Heart right ventricle (tissue), 16 donors: ENCODE data around the gene LIMK2. TPM values are rescaled to one million over a fixed set of nuclear protein-coding genes. Genes with fewer than 3 reads are reported as not detected.

Experiments used
- ATAC-seq, 8 donors: fragments of 200-7000 bp; cut with Tn5 transposase; one replicate each; pipeline ENCODE4 v1.9.1; 2020; ENCODE audit warnings: mild to moderate bottlenecking in 8 of 8, moderate library complexity in 8 of 8, moderate number of reproducible peaks in 1 of 8
- DNase-seq, 2 donors: peaks; one replicate each; pipeline ENCODE4 v3.0.0-alpha.2; 2020
- H3K27ac ChIP-seq, 10 donors: fragments of 200-600 bp; sonication (generic) in 2 of 10; one replicate each; pipeline versions ENCODE4 v1.5.0 to v1.8.0; 2020 to 2022; ENCODE audit warnings: mild to moderate bottlenecking in 3 of 10
- H3K27me3 ChIP-seq, 7 donors: fragments of 200-600 bp; one replicate each; pipeline ENCODE4 v1.8.0; 2021 to 2022; ENCODE audit warnings: mild to moderate bottlenecking in 2 of 7
- H3K36me3 ChIP-seq, 9 donors: fragments of 200-600 bp; sonication (generic) in 1 of 9; one replicate each; pipeline versions ENCODE4 v1.5.0 to v1.8.0; 2020 to 2022; ENCODE audit warnings: mild to moderate bottlenecking in 2 of 9
- H3K4me1 ChIP-seq, 9 donors: fragments of 200-600 bp; sonication (generic) in 1 of 9; one replicate each; pipeline versions ENCODE4 v1.5.0 to v1.8.0; 2020 to 2022; ENCODE audit warnings: mild to moderate bottlenecking in 4 of 9
- H3K4me3 ChIP-seq, 10 donors: fragments of 200-600 bp; sonication (generic) in 2 of 10; one replicate each; pipeline versions ENCODE4 v1.5.0 to v1.8.0; 2020 to 2022; ENCODE audit warnings: mild to moderate bottlenecking in 7 of 10, moderate library complexity in 2 of 10
- H3K9me3 ChIP-seq, 11 donors: fragments of 200-600 bp in 10 of 11; sonication (generic) in 2 of 11; one replicate each; pipeline versions ENCODE4 v1.5.0 to v1.8.0; 2013 to 2022; ENCODE audit warnings: mild to moderate bottlenecking in 2 of 11, control low read depth in 1 of 11, moderate library complexity in 1 of 11
- CTCF ChIP-seq, 9 donors: fragments of 200-600 bp; sonication (generic) in 2 of 9; IDR thresholded peaks; one replicate each; pipeline versions ENCODE4 v1.5.0 to v1.8.0; 2021 to 2022; ENCODE audit warnings: antibody characterized with exemption in 9 of 9, mild to moderate bottlenecking in 5 of 9, moderate library complexity in 1 of 9
- WGBS, 2 donors: extraction: QIAGEN DNeasy Blood & Tissue Kit; methylation state at CpG; one replicate each; pipeline ENCODE4 v1.1.7; 2013; ENCODE audit warnings: inconsistent platforms in 1 of 2; 5-methylcytosine and 5-hydroxymethylcytosine counted together
- intact Hi-C, 10 donors: fragments of 100-400 bp; cut with DNase I; formaldehyde crosslinking; loops; one replicate each; pipeline versions ENCODE4 v1.11.1 to v1.14.2; 2022
- polyA plus RNA-seq, 2 donors: library from polyadenylated mRNA; stranded (reverse); fragments of 200-250 nt; gene quantifications; one replicate each; pipeline ENCODE4 v1.2.3, GENCODE V29; 2013
- total RNA-seq, 10 donors: library from RNA; stranded (reverse); fragmentation: NEBNext Ultra II Directional in 3 of 10; extraction: Animal tissue kit (Norgen Biotek cat#: 25700) in 3 of 10; gene quantifications; one replicate each; pipeline versions ENCODE4 v1.2.1 to v1.2.4, GENCODE V29; 2021 to 2023
- donor health status: Arrhythmogenic right ventricular cardiomyopathy.
- donor health status: ischemic (EF 13 %, LVEDD 7.1; RV severe dilation, severe dysfunction).
- donor health status: healthy with polysubstance abuse.
- donor health status: DM: no; HTN: yes; CAD: no.
- donor health status: DM: no; HTN: no; CAD: no.
- donor health status: ischemic (EF 25% LVEDD 6.9; RV normal size, moderate dysfunction).
- donor health status: ischemic (EF 25% LVEDD 5.7; RV mildly dilated, moderate dysfunction).
- donor health status: healthy.
- donor health status: DM: yes; HTN: yes; CAD: no.
- donor health status: Ischemic cardiomyopathy.
- donor health status: ischemic (EF 35%, LVEDD 5.7; RV mildly dilated, moderate dysfunction).
- donor health status: nonischemic (EF 11% LVEDD 7.7; RV severe dilation, severe dysfunction).
- donor health status: DM: yes; HTN: yes; CAD: no.
- donor health status: PGD.
- donor health status: ischemic (EF 29% LVEDD 5.4; RV normal size, mild dysfunction).
- donor health status: nonischemic (EF 23%, LVEDD 6.1; RV moderate dilation, normal function).

LIMK2 gene
- total and polyA plus RNA-seq, 12 donors = 6.0 to 18.8 (median 9.7) TPM

DNA sequence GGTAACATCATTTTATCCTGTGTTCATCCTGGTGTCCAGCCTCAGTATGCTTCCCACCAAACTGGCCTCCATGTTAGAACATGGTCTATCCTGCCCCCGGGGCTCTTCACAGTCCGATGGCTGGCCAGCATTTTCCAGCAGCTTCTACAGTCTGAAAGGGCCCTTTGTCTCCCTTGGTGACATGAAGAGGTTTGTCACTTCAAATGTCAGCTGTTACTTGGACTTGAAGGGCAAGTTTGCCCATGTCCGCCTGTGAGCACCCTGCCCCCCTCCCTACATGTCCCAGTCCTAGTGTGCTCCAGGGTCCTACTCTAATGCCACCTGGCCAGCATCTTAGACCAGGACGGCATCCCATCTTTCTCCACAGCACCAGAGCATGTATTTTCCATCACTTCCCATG, 109.3 kb downstream of the LIMK2 start:
- Histone ChIP-seq H3K27ac (no peak overlapping the region), H3K36me3 (peaks cover 0 to 34% (median 10%) of the 10 kb centered on the region in 9 donors), H3K27me3 (no peaks in the 10 kb centered on the region), H3K4me3 (no peak overlapping the region), H3K9me3 (no peaks in the 10 kb centered on the region), H3K4me1 (no peaks in the 10 kb centered on the region)
- ATAC-seq (no peak), DNase-seq (no peak)
- intact Hi-C loops = no loop called here
- no peak for TF ChIP-seq CTCF (IDR thresholded peaks at IDR 0.05)
- WGBS, 2 donors = 68 to 79% methylated on average over 4 of the region's 4 CpGs

DNA sequence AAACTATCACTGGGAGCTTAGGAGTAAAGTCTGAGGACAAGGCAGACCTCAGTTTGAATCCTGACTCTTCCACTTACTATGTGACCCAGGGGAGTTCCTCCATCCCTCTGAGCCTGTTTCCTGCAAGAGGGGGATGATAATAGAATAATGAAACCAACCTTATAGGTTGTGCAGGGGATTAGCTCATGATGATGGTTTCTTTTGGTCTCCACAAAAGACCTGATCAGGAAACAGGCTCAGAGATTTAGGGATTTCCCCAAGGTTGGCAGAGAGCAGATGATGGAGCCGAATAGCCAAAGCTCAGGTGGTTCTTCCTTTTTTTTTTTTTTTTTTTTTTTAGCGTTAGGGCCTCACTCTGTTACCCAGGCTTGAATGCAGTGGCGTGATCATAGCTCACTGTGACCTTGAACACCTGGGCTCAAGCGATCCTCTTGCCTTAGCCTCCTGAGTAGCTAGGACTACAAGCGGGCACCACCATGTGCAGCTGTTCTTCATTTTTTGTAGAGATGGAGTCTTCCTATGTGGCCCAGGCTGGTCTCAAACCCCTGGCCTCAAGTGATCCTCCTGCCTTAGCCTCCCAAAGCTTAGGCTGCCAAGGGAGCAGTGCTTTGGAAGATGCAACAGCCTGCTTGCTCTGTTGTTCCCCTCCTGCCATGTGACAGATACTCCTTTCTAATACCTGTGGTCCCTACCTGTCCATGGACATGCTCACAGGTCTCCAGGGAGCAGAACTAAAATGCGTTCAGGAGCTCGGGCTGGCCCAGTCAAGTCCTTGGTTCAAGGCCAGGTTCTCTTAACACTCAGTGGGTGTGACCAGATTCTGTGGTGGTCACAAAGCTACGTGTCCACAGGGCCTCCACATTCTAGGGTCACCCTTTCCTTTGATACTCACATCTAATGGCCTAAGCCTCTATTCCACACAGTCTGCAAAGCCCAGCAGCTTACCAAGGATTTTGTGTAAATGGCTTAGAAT, 111.8 kb downstream of the LIMK2 start:
- Histone ChIP-seq H3K27ac (no peak overlapping the region), H3K4me1 (no peaks in the 10 kb centered on the region), H3K4me3 (no peak overlapping the region), H3K36me3 (peaks cover 0 to 58% (median 18%) of the 10 kb centered on the region in 9 donors), H3K27me3 (no peaks in the 10 kb centered on the region), H3K9me3 (no peaks in the 10 kb centered on the region)
- no peak for TF ChIP-seq CTCF (IDR thresholded peaks at IDR 0.05)
- DNase-seq = no peak
- 86 to 89% methylated on average over 8 of the region's 8 CpGs for WGBS, 2 donors
- intact Hi-C loops = no loop called here
- ATAC-seq = no peak

- H3K9me3 ChIP-seq = no peaks in the 10 kb centered on the region
- H3K36me3 ChIP-seq = peaks cover 0 to 88% (median 36%) of the 10 kb centered on the region in 9 donors
- H3K4me3 ChIP-seq = no peak overlapping the region
- no peak for TF ChIP-seq CTCF (IDR thresholded peaks at IDR 0.05)
- ATAC-seq = no peak
- H3K27ac ChIP-seq = no peak overlapping the region
- no peak for DNase-seq
- H3K27me3 ChIP-seq = no peaks in the 10 kb centered on the region
- WGBS, 2 donors = 94 to 95% methylated on average over 9 of the region's 9 CpGs
- intact Hi-C loops = no loop called here
- no peaks in the 10 kb centered on the region for H3K4me1 ChIP-seq
Measured at GRCh38 chr22:31326877-31327276, 114.8 kb downstream of the LIMK2 start.

DNA sequence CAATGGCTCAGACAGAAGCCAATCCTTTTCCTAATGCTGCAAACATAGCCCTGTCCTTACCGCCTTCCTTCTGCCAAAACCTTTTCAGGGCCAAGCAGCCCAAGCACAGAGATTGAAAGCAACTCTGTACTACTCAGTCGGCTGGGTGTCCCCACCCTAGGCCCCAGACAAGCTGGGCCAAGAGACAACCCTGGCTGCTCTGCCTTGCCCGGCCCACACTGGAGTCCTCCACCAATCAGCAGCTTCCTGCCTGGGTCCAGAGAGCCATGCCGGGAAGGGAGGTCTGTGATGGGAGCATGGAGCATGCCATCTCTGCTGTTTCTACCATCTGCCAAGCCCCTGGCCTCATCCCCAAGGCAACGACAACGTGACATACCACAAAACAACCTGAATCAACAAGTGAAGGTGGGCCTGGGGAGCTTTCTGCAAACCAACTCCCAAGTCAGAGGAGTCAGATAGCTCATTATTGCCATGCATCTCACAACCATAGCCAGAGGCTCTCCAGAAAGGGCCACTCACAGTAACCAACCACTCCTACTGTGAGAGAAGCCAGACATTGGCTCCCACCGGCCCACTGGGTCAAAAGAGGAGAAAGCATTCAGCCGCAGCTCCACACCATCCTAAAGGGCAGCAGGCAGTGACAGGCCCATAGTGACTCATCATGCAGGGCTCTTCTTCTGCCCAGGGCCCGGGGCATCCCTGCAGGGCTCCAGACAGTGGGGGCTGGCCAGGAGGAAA, 115.9 kb downstream of the LIMK2 start:
- peaks cover 0 to 97% (median 47%) of the 10 kb centered on the region in 9 donors for H3K36me3 ChIP-seq
- no peak for TF ChIP-seq CTCF (IDR thresholded peaks at IDR 0.05)
- DNase-seq (no peak), ATAC-seq (peak in 6 of 8 donors; percentile 29 to 76 (median 36))
- H3K9me3 ChIP-seq = no peaks in the 10 kb centered on the region
- intact Hi-C loops = no loop called here
- H3K27me3 ChIP-seq = no peaks in the 10 kb centered on the region
- WGBS, 2 donors = 87 to 88% methylated on average over 9 of the region's 9 CpGs
- no peak overlapping the region for H3K27ac ChIP-seq
- no peaks in the 10 kb centered on the region for H3K4me1 ChIP-seq
- no peak overlapping the region for H3K4me3 ChIP-seq
